ENCODE results near the gene APOL6.

- TF ChIP-seq CTCF (optimal IDR thresholded peaks at IDR 0.05 in 1 of 3, IDR thresholded peaks at IDR 0.05 in 1 of 3, conservative IDR thresholded peaks at IDR 0.05 in 1 of 3; ENCODE audit: extremely low read depth in 1 of 3, insufficient read depth in 2 of 3, low read length in 3 of 3) (no peak), EZH2 (IDR thresholded peaks at IDR 0.05; ENCODE audit: low read length) (no peak)
Measured at GRCh38 chr22:35616043-35616442, 32.2 kb upstream of the APOL6 start.

Data from keratinocyte (primary cell).